ELR (cell line): Measurements from ENCODE around the gene NFKBIE.
A peak's percentile ranks its signal among the peaks of the same experiment; 100 is the strongest.

ENCODE experiments used
- DNase-seq: peaks from one replicate; pipeline ENCODE4 v3.0.0-alpha.2; 2015; ENCODE audit warnings: low read depth

NFKBIE gene

GRCh38 chr6:44225579-44226325, 39.6 kb downstream of the NFKBIE start:
- DNase-seq: no peak

- DNase-seq: no peak
Observed at GRCh38 chr6:44224965-44225305, 40.4 kb downstream of the NFKBIE start.

- DNase-seq: peak; percentile 65
Observed at GRCh38 chr6:44224029-44224964, 41.1 kb downstream of the NFKBIE start.

GRCh38 chr6:44223319-44224028, 41.9 kb downstream of the NFKBIE start, which contains the start of gene SLC29A1:
TSS of gene SLC29A1 (plus strand) at chr6:44223595. CDS start at chr6:44227314, 3,719 bp downstream.
- peak; percentile 82 for DNase-seq

- no peak for DNase-seq
Observed at GRCh38 chr6:44222486-44223318, 42.6 kb downstream of the NFKBIE start.

GRCh38 chr6:44221961-44222335, 43.4 kb downstream of the NFKBIE start:
- DNase-seq: no peak

GRCh38 chr6:44221291-44221960, 43.9 kb downstream of the NFKBIE start:
- peak; percentile 84 for DNase-seq

GRCh38 chr6:44220913-44221290, 44.4 kb downstream of the NFKBIE start:
- DNase-seq: no peak

GRCh38 chr6:44219815-44220784, 45.3 kb downstream of the NFKBIE start:
- no peak for DNase-seq

- peak; percentile 77 for DNase-seq
Observed at GRCh38 chr6:44219053-44219814, 46.1 kb downstream of the NFKBIE start.

- no peak for DNase-seq
Observed at GRCh38 chr6:44217332-44218143, 47.8 kb downstream of the NFKBIE start.

GRCh38 chr6:44216677-44217331, 48.5 kb downstream of the NFKBIE start, which contains the start of gene MYMX:
TSS of gene MYMX (plus strand) at chr6:44216926. CDS start at chr6:44217472, 546 bp downstream.
- DNase-seq: no peak

GRCh38 chr6:44214307-44214706, 51.0 kb downstream of the NFKBIE start:
- DNase-seq: no peak

GRCh38 chr6:44211284-44211683, 54.1 kb downstream of the NFKBIE start:
- DNase-seq: no peak
